ENCODE results near the gene LDB2.
"Not testable (repeated sequence)": the region's sequence is repeated elsewhere in the genome, so short reads cannot be mapped to it uniquely, and the experiment has no call there.

LDB2 gene

GRCh38 chr4:16591272-16591826 lies 307.1 kb downstream of the LDB2 start:
- DNase-seq = no peak

DNA sequence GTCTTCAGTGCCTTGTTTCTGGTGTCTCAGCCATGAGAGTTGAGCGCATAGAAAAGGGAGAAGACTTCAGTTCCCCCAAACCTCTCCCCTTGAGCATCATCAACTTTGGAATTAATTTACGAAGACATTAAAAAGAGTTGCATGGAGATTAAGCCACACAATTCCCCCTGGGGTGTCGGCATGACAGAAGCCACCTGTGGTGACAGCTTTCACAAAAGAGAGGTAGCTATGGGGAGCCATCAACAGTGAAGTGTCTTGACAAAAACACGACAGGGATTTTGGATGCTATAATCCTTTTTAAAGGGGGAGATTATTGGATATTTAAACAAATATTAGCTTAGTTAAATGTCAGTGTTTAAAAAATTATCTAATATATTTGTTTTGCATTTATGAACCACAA lies 307.6 kb downstream of the LDB2 start:
- DNase-seq = no peak

DNA sequence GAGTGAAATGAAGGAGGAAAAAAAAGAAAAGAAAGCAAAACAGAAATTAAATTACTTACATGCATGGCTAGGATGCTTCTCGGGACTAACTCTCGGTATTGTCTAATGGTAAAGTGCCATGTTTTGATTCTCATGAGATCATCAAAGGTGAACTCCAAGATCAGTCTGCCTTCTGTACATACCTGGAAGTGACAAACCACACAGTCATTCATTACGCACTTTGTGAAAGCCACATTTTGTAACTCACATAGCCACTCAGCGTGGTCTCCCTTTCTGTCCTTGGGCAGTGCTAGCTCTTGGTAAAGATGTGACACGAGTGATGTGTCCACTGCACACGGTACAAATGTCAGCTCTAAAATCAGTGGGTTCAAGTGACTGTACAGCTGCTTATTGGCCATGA lies 309.8 kb downstream of the LDB2 start:
- DNase-seq = no peak

DNA sequence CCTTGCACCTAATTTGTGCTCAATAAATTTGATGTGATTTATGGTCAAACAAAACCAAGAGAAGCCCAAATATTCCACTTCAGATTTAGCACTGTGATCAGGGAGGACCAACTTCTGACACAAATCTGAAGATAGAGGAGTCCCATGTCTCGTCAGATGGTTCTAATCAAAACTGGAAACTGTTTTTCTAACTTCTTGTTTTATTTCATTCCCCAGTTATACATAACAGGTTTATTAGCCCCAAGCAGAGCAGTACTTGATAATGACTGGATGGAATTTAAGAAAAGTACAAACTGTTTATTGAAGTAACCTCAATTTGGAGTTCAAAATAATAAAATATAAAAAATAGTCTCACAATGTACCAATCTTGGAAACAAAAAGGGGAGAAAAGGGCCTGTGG lies 310.3 kb downstream of the LDB2 start:
- no peak for DNase-seq

DNA sequence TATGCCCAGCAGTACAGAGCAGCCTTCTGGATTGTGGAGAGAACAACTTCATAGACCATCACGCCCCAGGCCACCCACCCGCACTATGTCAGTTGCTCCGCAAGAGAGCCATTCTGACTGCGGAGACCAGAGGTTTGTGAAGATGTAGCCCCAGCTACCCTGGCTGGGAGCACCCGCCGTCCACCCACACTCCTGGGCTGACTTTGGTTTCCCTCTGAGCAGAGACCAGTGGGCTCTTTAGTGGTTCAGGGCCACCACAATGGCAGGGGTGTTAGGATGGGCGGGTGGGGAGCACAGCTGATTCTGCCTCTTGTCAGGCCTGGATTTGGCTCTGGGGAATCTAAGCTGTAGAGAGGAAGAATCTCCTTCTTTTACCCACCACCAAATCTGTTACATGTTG lies 313.4 kb downstream of the LDB2 start:
- no peak for DNase-seq

DNA sequence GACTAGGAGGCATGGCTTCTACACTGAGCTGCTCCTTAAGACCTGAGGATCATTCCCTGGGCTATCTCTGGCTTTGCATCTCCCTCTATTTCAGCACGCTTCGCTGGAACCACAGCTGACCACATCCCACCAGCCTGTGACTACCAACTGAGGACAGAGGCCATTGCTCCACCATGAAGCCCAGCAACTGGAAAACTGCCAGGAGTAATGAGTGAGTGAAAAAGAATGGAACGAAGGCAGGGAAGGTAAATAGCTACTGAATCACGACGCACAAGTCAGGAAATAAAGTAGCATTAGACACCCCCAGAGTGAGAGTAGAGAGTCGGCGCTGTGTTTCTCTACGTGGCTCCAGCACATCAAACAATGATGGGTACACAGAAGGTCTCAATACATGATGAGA lies 314.7 kb downstream of the LDB2 start:
- no peak for DNase-seq

- no peak for DNase-seq
These were observed 315.9 kb downstream of the LDB2 start for GRCh38 chr4:16582526-16582925.

GRCh38 chr4:16582036-16582435 lies 316.4 kb downstream of the LDB2 start:
- DNase-seq = no peak

DNA sequence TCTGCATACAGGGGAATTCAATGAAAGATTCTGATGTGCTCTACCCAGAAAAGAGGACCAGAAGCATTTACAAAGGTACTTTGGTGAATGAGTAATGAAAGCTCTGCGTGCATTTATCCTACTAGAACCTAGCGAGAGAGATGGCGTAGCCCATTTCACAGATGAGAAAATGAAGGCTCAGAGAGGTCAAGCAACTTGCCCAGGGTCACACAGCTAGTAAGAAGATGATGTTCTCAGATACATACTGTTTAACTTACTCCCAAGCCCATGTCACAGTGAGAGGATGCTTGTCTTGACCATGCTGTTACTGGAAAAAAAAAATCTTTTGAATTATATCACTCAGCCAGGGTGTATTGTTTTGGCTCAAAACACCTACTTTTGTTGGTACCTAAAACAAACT lies 317.3 kb downstream of the LDB2 start:
- no peak for DNase-seq

- DNase-seq = no peak
These were observed 317.9 kb downstream of the LDB2 start for GRCh38 chr4:16580514-16580913.

- DNase-seq = no peak
These were observed 318.6 kb downstream of the LDB2 start for GRCh38 chr4:16579866-16580265.

- DNase-seq = no peak
These were observed 321.3 kb downstream of the LDB2 start for GRCh38 chr4:16577177-16577576.

DNA sequence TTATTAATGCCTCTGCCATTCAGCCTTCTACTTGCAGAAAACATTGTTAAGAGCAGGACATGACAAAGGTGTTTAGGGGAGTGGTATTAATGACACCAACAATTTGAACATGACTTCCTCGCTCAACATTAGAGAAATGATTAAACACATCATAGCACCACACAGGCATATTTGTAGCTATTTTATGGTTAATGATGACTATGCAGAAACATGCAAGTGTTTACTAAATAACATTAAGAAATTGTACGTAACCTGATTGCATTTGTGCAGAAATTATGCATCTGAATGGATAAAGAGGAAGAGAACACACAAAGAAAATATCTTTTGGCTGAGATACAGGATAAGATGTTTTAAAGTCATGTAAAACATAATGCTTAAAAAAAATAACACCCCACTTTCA lies 323.5 kb downstream of the LDB2 start:
- DNase-seq = no peak

- peak in 6 of 14 donors; percentile 9 to 52 (median 20) for DNase-seq
These were observed 324.7 kb downstream of the LDB2 start for GRCh38 chr4:16573739-16574138.

DNA sequence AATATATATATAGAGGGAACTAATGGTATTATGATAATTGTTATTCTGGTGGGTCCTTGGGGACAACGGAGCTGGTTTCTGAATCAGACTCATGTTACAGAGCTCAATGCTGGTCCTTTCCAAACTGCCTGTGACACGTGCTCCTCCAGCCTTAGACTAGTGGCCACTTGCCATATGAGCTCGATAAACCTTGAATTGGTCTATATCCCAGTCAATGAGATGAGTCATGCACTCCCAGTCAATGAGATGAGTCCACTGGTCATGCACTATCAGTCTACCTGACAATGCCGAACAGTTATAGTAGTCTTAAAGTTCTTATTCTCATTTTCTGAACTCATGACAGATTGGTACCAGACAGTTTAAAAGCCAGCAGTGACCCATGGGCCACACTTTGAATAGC lies 325.2 kb downstream of the LDB2 start:
- no peak for DNase-seq

GRCh38 chr4:16572631-16573030 lies 325.8 kb downstream of the LDB2 start:
- DNase-seq = no peak

DNA sequence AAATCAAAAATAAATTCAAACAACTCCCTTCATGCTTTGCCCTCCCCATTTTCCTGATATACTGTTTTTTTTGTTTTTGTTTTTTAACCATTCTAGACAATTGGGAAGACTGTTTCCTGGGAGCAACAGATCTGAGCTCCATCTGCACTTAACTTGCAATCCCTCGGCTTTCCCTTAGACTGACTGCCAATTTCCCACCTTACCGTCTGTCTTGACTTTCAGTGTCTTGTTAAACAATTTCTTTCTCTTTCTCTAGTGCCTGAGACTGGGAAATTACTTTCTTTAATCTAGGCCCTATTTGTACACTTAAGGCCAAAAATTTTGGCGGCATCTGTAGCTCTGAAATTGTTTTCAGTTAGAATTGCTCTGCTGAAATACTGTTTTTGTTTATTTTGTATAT lies 326.3 kb downstream of the LDB2 start:
- DNase-seq = no peak

- DNase-seq = no peak
These were observed 328.7 kb downstream of the LDB2 start for GRCh38 chr4:16569790-16570189.

DNA sequence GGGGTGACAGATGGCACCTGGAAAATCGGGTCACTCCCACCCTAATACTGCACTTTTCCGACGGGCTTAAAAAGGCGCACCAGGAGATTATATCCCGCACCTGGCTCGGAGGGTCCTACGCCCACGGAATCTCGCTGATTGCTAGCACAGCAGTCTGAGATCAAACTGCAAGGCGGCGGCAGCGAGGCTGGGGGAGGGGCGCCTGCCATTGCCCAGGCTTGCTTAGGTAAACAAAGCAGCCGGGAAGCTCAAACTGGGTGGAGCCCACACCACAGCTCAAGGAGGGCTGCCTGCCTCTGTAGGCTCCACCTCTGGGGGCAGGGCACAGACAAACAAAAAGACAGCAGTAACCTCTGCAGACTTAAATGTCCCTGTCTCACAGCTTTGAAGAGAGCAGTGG lies 341.1 kb downstream of the LDB2 start:
- not testable (repeated sequence) for DNase-seq

- DNase-seq = no peak
These were observed 343.3 kb downstream of the LDB2 start for GRCh38 chr4:16555156-16555555.

GRCh38 chr4:16550531-16550930 lies 347.9 kb downstream of the LDB2 start:
- DNase-seq = no peak

- no peak for DNase-seq
These were observed 352.8 kb downstream of the LDB2 start for GRCh38 chr4:16545656-16546055.

DNA sequence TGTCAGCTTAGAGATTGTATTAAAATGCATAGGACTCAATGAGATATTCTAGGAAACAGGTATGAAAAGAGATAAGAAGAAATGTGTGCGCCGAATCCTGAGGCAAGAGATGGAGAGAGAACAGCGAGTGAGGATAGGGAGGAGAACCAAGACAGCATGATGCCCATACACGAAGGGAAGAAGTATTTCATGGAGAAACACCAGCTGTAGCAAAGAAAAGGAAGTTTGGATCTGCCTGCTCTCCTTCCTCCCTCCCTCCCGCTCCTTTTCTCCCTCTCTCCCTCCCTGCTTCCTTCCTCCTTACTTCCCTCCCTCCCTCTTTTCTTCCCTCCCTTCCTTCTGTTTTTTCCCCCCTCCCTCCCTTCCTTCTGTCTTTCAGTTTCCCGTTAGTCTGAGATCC lies 353.6 kb downstream of the LDB2 start:
- DNase-seq = no peak

DNA sequence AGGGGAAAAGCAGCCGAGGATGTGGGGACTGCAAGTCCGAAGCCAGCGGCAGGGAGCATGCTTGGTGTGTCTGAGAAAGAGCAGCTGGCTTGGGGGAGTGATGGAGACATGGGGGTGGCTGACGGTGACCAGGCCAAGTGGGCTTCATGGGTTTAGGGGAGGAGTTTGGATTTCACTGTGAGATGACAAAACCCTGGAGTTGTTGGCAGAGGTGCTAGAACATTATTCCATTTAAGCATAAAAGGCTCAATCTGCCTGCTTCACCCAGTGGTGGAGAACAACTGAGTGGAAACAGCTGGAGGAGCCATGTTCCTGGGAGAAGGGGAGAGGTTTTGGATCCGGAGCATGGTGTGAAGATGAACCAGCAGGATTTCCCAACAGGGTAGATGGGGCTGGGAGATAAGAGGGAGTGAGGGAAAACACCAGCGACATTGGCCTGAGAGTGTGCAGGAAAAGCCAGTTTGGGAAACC lies 354.2 kb downstream of the LDB2 start:
- no peak for DNase-seq

- DNase-seq = peak in 10 of 14 donors; percentile 2 to 68 (median 21)
These were observed 360.5 kb downstream of the LDB2 start for GRCh38 chr4:16537926-16538325.
